ENCODE data around the gene PCDHGA4. TPM values are rescaled to one million over a fixed set of nuclear protein-coding genes. Genes with fewer than 3 reads are reported as not detected.

Gene PCDHGA4
- total RNA-seq, 1 experiment from 2014 or later, result 0.26 TPM

- H3K27me3 Mint-ChIP-seq (ENCODE audit: insufficient read depth, unreplicated experiment), result no peaks in the 10 kb centered on the region
- BruUV-seq (replicated peaks), result no TSS peak
- H3K36me3 Mint-ChIP-seq (ENCODE audit: insufficient read depth, unreplicated experiment), result peaks cover 5% of the 10 kb centered on the region
- no peak for TF ChIP-seq CTCF (IDR thresholded peaks at IDR 0.05; ENCODE audit: unreplicated experiment)
- intact Hi-C loops (cut with micrococcal nuclease), result no loop called here
- no peak for DNase-seq (ENCODE audit: unreplicated experiment)
- no peak overlapping the region for H3K27ac Mint-ChIP-seq (ENCODE audit: low read depth, unreplicated experiment)
- POLR2A ChIA-PET, result no interaction called here
- no peak overlapping the region for H3K4me3 Mint-ChIP-seq (ENCODE audit: unreplicated experiment)
- CTCF ChIA-PET, result interaction anchor here (0.6 to 1.2 kb wide), 2 partner anchors 146 to 154 kb away, joined by 4 to 5 read pairs; no protein-coding TSS in a partner anchor
- H3K9me3 Mint-ChIP-seq (ENCODE audit: unreplicated experiment), result peaks cover 33% of the 10 kb centered on the region
- no peaks in the 10 kb centered on the region for H3K4me1 Mint-ChIP-seq (ENCODE audit: insufficient read depth, unreplicated experiment)
Observed at GRCh38 chr5:141366016-141366896, 11.4 kb downstream of the PCDHGA4 start.

GRCh38 chr5:141369994-141370848 is 15.4 kb downstream of the PCDHGA4 start, which contains the start of gene PCDHGB3:
TSS of gene PCDHGB3 (plus strand) at chr5:141370242. CDS start at chr5:141370395, 153 bp downstream.
- Mint-ChIP-seq H3K27me3 (ENCODE audit: insufficient read depth, unreplicated experiment) (no peaks in the 10 kb centered on the region), H3K36me3 (ENCODE audit: insufficient read depth, unreplicated experiment) (no peaks in the 10 kb centered on the region), H3K4me3 (ENCODE audit: unreplicated experiment) (peak within 1 kb of the TSS; percentile 60), H3K4me1 (ENCODE audit: insufficient read depth, unreplicated experiment) (no peaks in the 10 kb centered on the region), H3K9me3 (ENCODE audit: unreplicated experiment) (peaks cover 17% of the 10 kb centered on the region), H3K27ac (ENCODE audit: low read depth, unreplicated experiment) (no peak within 1 kb of the TSS)
- CTCF ChIA-PET, result interaction anchor here (0.6 to 2.7 kb wide), 14 partner anchors 9 to 196 kb away, joined by 3 to 13 read pairs (median 4); partner anchors contain the start of genes PCDHB13, PCDHGA4, PCDHGA7 and PCDHGB5
- intact Hi-C loops (cut with micrococcal nuclease), result loop anchor here (2.0 kb wide), 1 partner anchor 191 kb away; no protein-coding TSS in a partner anchor
- peak; percentile 33 for DNase-seq (ENCODE audit: unreplicated experiment)
- POLR2A ChIA-PET, result interaction anchor here (0.5 to 1.6 kb wide), 3 partner anchors 52 to 243 kb away, joined by 3 read pairs; no protein-coding TSS in a partner anchor
- BruUV-seq (replicated peaks), result TSS peak; percentile 12
- TF ChIP-seq CTCF (IDR thresholded peaks at IDR 0.05; ENCODE audit: unreplicated experiment), result peak; percentile 24

GRCh38 chr5:141371572-141372475 is 17.0 kb downstream of the PCDHGA4 start:
- Mint-ChIP-seq H3K27me3 (ENCODE audit: insufficient read depth, unreplicated experiment) (no peaks in the 10 kb centered on the region), H3K36me3 (ENCODE audit: insufficient read depth, unreplicated experiment) (no peaks in the 10 kb centered on the region), H3K27ac (ENCODE audit: low read depth, unreplicated experiment) (no peak overlapping the region), H3K9me3 (ENCODE audit: unreplicated experiment) (peaks cover 21% of the 10 kb centered on the region), H3K4me3 (ENCODE audit: unreplicated experiment) (no peak overlapping the region), H3K4me1 (ENCODE audit: insufficient read depth, unreplicated experiment) (no peaks in the 10 kb centered on the region)
- intact Hi-C loops (cut with micrococcal nuclease), result loop anchor here (2.0 kb wide), 1 partner anchor 189 kb away; no protein-coding TSS in a partner anchor
- DNase-seq (ENCODE audit: unreplicated experiment), result no peak
- no TSS peak for BruUV-seq (replicated peaks)
- TF ChIP-seq CTCF (IDR thresholded peaks at IDR 0.05; ENCODE audit: unreplicated experiment), result no peak
- ChIA-PET CTCF (interaction anchor here (0.6 to 2.7 kb wide), 6 partner anchors 8 to 192 kb away, joined by 3 to 13 read pairs (median 4); no protein-coding TSS in a partner anchor), POLR2A (no interaction called here)

Data from MCF 10A (cell line).